CD4-positive, alpha-beta memory T cell (primary cell): ENCODE data around the gene GNG4. TPM values are rescaled to one million over a fixed set of nuclear protein-coding genes. Genes with fewer than 3 reads are reported as not detected.
"Not testable (repeated sequence)": the region's sequence is repeated elsewhere in the genome, so short reads cannot be mapped to it uniquely, and the experiment has no call there.

ENCODE experiments used
- CTCF ChIA-PET: fragments of 350-600 bp; sonication (Branson Sonifier 250); formaldehyde crosslinking; loops from one replicate; lab custom pipeline; 2021; ENCODE audit warnings: inconsistent platforms; ENCODE audit not compliant: partially characterized antibody; lab: Charles Lee
- POLR2A ChIA-PET: fragments of 350-600 bp; sonication (Branson Sonifier 250); formaldehyde crosslinking; loops from one replicate; lab custom pipeline; 2021; ENCODE audit not compliant: partially characterized antibody; lab: Charles Lee
- DNase-seq, 5 donors: peaks; one replicate each; pipeline versions ENCODE4 v3.0.0 to v3.0.0-alpha.2; 2020 to 2022; ENCODE audit warnings: mixed read lengths in 1 of 5
- H3K27ac ChIP-seq: one replicate; pipeline ENCODE4 v1.7.0; 2013; ENCODE audit warnings: low read depth, low read length
- H3K27me3 ChIP-seq: 2 replicates; pipeline ENCODE4 v1.7.0; 2013; ENCODE audit warnings: mild to moderate bottlenecking, low read length, moderate library complexity; ENCODE audit not compliant: insufficient read depth
- H3K36me3 ChIP-seq: 2 replicates; pipeline ENCODE4 v1.7.0; 2013; ENCODE audit warnings: mild to moderate bottlenecking, low read length, moderate library complexity; ENCODE audit not compliant: insufficient read depth
- H3K4me1 ChIP-seq: 2 replicates; pipeline ENCODE4 v1.7.0; 2013; ENCODE audit warnings: mild to moderate bottlenecking, low read length, moderate library complexity; ENCODE audit not compliant: insufficient read depth
- H3K4me3 ChIP-seq, 2 donors: one replicate each; pipeline ENCODE4 v1.7.0; 2013; ENCODE audit warnings: low read length in 2 of 2, mild to moderate bottlenecking in 1 of 2
- H3K9me3 ChIP-seq, 2 donors: one replicate each; pipeline ENCODE4 v1.7.0; 2013; ENCODE audit warnings: low read length in 2 of 2, control low read depth in 1 of 2; ENCODE audit not compliant: control insufficient read depth in 1 of 2
- H3K27ac Mint-ChIP-seq, 7 donors: one replicate each; pipeline ENCODE4 v1.8.0; 2020 to 2021; ENCODE audit warnings: mixed read lengths in 7 of 7, mild to moderate bottlenecking in 6 of 7, inconsistent platforms in 3 of 7, moderate library complexity in 3 of 7
- H3K27me3 Mint-ChIP-seq, 2 donors: one replicate each; pipeline ENCODE4 v1.8.0; 2020 to 2021; ENCODE audit warnings: mixed read lengths in 2 of 2
- H3K36me3 Mint-ChIP-seq, 2 donors: one replicate each; pipeline ENCODE4 v1.8.0; 2020 to 2021; ENCODE audit warnings: mixed read lengths in 2 of 2, inconsistent platforms in 1 of 2, mild to moderate bottlenecking in 1 of 2
- H3K4me1 Mint-ChIP-seq, 4 donors: one replicate each; pipeline ENCODE4 v1.8.0; 2020 to 2021; ENCODE audit warnings: mixed read lengths in 4 of 4, mild to moderate bottlenecking in 1 of 4
- H3K4me3 Mint-ChIP-seq, 8 donors: one replicate each; pipeline ENCODE4 v1.8.0; 2020 to 2021; ENCODE audit warnings: mixed read lengths in 8 of 8, mild to moderate bottlenecking in 7 of 8, moderate library complexity in 6 of 8, inconsistent platforms in 3 of 8
- H3K9me3 Mint-ChIP-seq, 8 donors: one replicate each; pipeline ENCODE4 v1.8.0; 2020 to 2021; ENCODE audit warnings: mixed read lengths in 8 of 8, mild to moderate bottlenecking in 5 of 8, inconsistent platforms in 3 of 8, moderate library complexity in 1 of 8
- intact Hi-C: fragments of 100-400 bp; cut with micrococcal nuclease; formaldehyde crosslinking; loops from one replicate; pipeline ENCODE4 v1.15.1; 2023
- polyA plus RNA-seq, 2 donors: library from polyadenylated mRNA; unstranded; fragments of 300-500 nt; fragmentation: Illumina TruSeq; gene quantifications; one replicate each; pipeline ENCODE4 v1.2.3, GENCODE V29; 2021
- total RNA-seq, 2 experiments: library from RNA; stranded (reverse); gene quantifications; one replicate each; pipeline ENCODE4 v1.2.3, GENCODE V29; 2021

The GNG4 gene
- total and polyA plus RNA-seq, 4 experiments from 2014 or later = 0.19 TPM; not detected in 3

DNA sequence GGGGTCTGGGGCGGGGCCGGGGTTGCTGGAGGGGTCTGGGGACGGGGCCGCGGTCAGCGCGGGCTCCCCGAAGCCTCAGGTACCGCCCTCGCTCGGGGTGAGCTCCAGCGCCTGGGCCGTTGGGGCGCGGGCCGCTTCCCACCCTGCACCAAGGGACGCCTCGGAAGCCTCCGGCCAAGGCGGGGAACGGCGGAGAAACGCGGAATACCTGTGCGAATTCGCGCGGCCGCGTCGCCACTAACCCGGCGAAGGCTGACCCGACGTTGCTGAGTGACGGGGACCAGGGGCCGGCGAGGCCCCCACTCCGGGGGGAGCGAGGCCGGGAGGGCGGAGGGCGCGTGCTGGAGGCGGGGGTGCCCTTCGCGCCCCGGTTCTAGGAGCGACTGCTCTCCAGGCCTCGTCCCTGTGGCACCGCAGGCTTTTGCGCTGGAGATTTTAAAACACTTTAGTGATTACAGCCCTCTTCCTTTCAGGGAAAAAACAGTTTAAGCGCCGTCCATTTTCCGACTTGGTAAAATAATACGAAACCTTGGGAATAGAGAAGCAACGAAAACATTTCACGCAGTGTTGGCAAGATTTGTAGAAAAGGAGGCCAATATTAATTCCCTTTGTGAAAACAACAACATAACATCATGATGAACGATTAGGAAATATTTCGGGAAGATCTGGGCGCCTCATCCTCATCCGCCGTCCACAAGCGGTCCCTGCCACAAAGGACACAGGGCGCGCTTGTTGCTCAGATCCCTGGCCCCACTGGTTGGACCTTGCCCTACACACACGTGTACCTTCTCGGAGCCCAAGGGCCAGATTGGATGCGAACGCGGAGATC lies 971 bp upstream of the GNG4 start:
- H3K27ac ChIP-seq = no peak overlapping the region
- no peak for DNase-seq
- H3K4me1 ChIP-seq = peaks cover 20% of the 10 kb centered on the region
- ChIA-PET POLR2A (no interaction called here), CTCF (no interaction called here)
- H3K36me3 ChIP-seq = no peaks in the 10 kb centered on the region
- Mint-ChIP-seq H3K27me3 (peaks cover 38 to 46% of the 10 kb centered on the region in 2 donors), H3K36me3 (peaks cover 2 to 5% of the 10 kb centered on the region in 2 donors), H3K4me3 (peak overlapping the region; percentile 47 to 80 (median 68)), H3K27ac (peak overlapping the region in 4 of 7 donors; percentile 31 to 79 (median 46)), H3K9me3 (peaks cover 0 to 23% (median 13%) of the 10 kb centered on the region in 8 donors), H3K4me1 (peaks cover 6 to 22% (median 15%) of the 10 kb centered on the region in 4 donors)
- H3K4me3 ChIP-seq = no peak overlapping the region
- H3K9me3 ChIP-seq = no peaks in the 10 kb centered on the region
- peaks cover 23% of the 10 kb centered on the region for H3K27me3 ChIP-seq
- intact Hi-C loops = no loop called here

DNA sequence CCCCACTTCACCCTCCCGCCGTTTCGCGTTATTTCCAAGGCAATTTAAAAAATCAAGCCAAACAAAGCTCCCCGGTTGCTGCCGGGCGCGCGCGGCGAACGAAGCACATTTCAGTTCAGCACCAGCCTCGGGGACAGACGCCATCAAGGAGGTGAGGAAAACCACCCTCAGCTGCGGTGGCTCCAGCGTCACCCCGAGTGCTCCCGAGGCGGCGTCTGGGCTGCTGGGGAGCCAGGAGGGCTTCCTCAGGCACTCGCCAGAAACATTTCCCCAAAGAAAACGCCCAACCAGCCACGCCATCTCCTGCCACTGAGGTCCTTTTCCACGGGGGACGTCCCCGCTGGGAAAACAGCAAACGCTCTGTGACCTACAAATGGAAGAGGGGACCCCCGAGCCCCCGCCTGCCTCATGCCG lies 623 bp downstream of the GNG4 start:
- DNase-seq = peak; percentile 50 to 79 (median 67)
- peak overlapping the region; percentile 84 to 93 (median 88) for H3K4me3 Mint-ChIP-seq
- peaks cover 30 to 37% of the 10 kb centered on the region in 2 donors for H3K27me3 Mint-ChIP-seq
- ChIA-PET POLR2A (interaction anchor here (0.9 to 1.5 kb wide), 3 partner anchors 9 to 145 kb away, joined by 3 to 5 read pairs (median 3); partner anchors contain the start of gene B3GALNT2), CTCF (no interaction called here)
- peaks cover 2 to 3% of the 10 kb centered on the region in 2 donors for H3K36me3 Mint-ChIP-seq
- Histone ChIP-seq H3K27ac (no peak overlapping the region), H3K9me3 (no peaks in the 10 kb centered on the region), H3K4me3 (peak overlapping the region in 1 of 2 donors; percentile 32), H3K4me1 (peaks cover 20% of the 10 kb centered on the region), H3K36me3 (no peaks in the 10 kb centered on the region), H3K27me3 (peaks cover 23% of the 10 kb centered on the region)
- H3K4me1 Mint-ChIP-seq = peaks cover 6 to 28% (median 17%) of the 10 kb centered on the region in 4 donors
- peaks cover 0 to 13% (median 6%) of the 10 kb centered on the region in 8 donors for H3K9me3 Mint-ChIP-seq
- intact Hi-C loops = loop anchor here (5.0 kb wide), 1 partner anchor 218 kb away; the partner anchor contains the start of gene LYST
- H3K27ac Mint-ChIP-seq = peak overlapping the region in 6 of 7 donors; percentile 20 to 94 (median 88)

DNA sequence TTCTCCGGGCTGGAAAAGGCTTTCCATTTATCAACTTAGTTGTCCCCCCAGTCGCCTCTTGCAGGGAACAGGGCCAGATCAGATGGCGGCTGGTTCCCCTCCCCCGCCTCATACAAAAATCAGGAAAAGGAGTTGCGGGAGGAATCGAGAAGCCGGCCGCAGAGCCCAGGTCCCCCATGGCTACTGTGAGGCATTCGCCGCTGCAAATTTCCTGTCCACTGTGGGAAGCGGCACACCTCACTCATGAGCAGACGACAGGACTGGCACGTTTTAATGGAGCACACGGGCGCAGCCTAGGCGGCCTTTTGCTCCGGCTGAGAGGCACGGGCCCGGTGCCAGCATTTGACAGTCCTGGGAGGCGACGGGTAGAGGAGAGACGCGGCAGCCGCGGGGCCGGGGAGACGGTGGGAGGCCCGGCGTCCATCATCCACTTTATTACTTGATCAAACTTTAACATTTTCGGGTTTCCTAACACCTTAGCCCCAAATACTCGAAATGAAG lies 1.1 kb downstream of the GNG4 start:
- Histone ChIP-seq H3K9me3 (no peaks in the 10 kb centered on the region), H3K27ac (no peak overlapping the region), H3K27me3 (peaks cover 23% of the 10 kb centered on the region), H3K36me3 (no peaks in the 10 kb centered on the region), H3K4me1 (peaks cover 21% of the 10 kb centered on the region), H3K4me3 (no peak overlapping the region)
- POLR2A ChIA-PET = interaction anchor here (0.9 to 1.5 kb wide), 3 partner anchors 10 to 144 kb away, joined by 3 to 5 read pairs (median 3); partner anchors contain the start of gene B3GALNT2
- no peak for DNase-seq
- Mint-ChIP-seq H3K27me3 (peaks cover 28 to 35% of the 10 kb centered on the region in 2 donors), H3K4me3 (peak overlapping the region; percentile 84 to 93 (median 88)), H3K9me3 (peaks cover 0 to 10% (median 3%) of the 10 kb centered on the region in 8 donors), H3K27ac (peak overlapping the region in 5 of 7 donors; percentile 20 to 94 (median 86)), H3K4me1 (peaks cover 7 to 32% (median 20%) of the 10 kb centered on the region in 4 donors), H3K36me3 (peaks cover 0 to 2% of the 10 kb centered on the region in 2 donors)
- intact Hi-C loops = loop anchor here (5.0 kb wide), 1 partner anchor 219 kb away; the partner anchor contains the start of gene LYST
- CTCF ChIA-PET = interaction anchor here (1.0 kb wide), 1 partner anchor 11 kb away, joined by 3 read pairs; no protein-coding TSS in a partner anchor

DNA sequence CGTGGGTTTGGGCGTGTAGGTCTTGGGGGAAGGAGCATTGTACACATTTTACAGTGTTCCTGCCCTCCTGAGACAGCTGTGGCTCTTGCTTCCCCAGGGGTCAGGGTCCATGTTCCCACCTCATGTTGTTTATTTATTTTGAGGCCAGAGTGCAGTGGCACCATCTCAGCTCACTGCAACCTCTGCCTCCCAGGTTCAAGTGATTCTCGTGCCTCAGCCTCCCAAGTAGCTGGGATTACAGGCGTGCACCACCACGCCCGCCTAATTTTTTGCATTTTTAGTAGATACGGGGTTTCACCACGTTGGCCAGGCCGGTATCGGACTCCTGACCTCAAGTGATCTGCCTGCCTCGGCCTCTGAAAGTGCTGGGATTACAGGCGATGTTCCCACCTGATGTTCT lies 2.0 kb downstream of the GNG4 start:
- H3K36me3 ChIP-seq, H3K4me3 ChIP-seq, H3K9me3 ChIP-seq, H3K9me3 Mint-ChIP-seq, H3K36me3 Mint-ChIP-seq, POLR2A ChIA-PET, H3K27ac ChIP-seq, DNase-seq: not testable (repeated sequence)
- Mint-ChIP-seq H3K27me3 (peaks cover 18 to 30% of the 10 kb centered on the region in 2 donors), H3K4me3 (peak overlapping the region in 1 of 8 donors; percentile 14), H3K27ac (peak overlapping the region in 2 of 7 donors; percentile 59 to 86), H3K4me1 (peaks cover 16 to 41% (median 30%) of the 10 kb centered on the region in 4 donors)
- Histone ChIP-seq H3K27me3 (peaks cover 23% of the 10 kb centered on the region), H3K4me1 (peaks cover 30% of the 10 kb centered on the region)
- CTCF ChIA-PET = interaction anchor here (1.0 kb wide), 1 partner anchor 10 kb away, joined by 3 read pairs; no protein-coding TSS in a partner anchor
- intact Hi-C loops = loop anchor here (5.0 kb wide), 1 partner anchor 220 kb away; the partner anchor contains the start of gene LYST

GRCh38 chr1:235646463-235646862 lies 3.1 kb downstream of the GNG4 start:
- H3K4me1 Mint-ChIP-seq = peaks cover 24 to 52% (median 40%) of the 10 kb centered on the region in 4 donors
- no peak overlapping the region for H3K4me3 Mint-ChIP-seq
- Histone ChIP-seq H3K4me1 (peaks cover 41% of the 10 kb centered on the region), H3K36me3 (no peaks in the 10 kb centered on the region), H3K27ac (no peak overlapping the region), H3K27me3 (peaks cover 20% of the 10 kb centered on the region), H3K9me3 (no peaks in the 10 kb centered on the region), H3K4me3 (no peak overlapping the region)
- POLR2A ChIA-PET = no interaction called here
- intact Hi-C loops = loop anchor here (5.0 kb wide), 1 partner anchor 221 kb away; the partner anchor contains the start of gene LYST
- CTCF ChIA-PET = no interaction called here
- H3K9me3 Mint-ChIP-seq = no peaks in the 10 kb centered on the region
- peaks cover 0 to 4% of the 10 kb centered on the region in 2 donors for H3K36me3 Mint-ChIP-seq
- peak overlapping the region in 4 of 7 donors; percentile 2 to 72 (median 42) for H3K27ac Mint-ChIP-seq
- peaks cover 13 to 25% of the 10 kb centered on the region in 2 donors for H3K27me3 Mint-ChIP-seq
- no peak for DNase-seq

DNA sequence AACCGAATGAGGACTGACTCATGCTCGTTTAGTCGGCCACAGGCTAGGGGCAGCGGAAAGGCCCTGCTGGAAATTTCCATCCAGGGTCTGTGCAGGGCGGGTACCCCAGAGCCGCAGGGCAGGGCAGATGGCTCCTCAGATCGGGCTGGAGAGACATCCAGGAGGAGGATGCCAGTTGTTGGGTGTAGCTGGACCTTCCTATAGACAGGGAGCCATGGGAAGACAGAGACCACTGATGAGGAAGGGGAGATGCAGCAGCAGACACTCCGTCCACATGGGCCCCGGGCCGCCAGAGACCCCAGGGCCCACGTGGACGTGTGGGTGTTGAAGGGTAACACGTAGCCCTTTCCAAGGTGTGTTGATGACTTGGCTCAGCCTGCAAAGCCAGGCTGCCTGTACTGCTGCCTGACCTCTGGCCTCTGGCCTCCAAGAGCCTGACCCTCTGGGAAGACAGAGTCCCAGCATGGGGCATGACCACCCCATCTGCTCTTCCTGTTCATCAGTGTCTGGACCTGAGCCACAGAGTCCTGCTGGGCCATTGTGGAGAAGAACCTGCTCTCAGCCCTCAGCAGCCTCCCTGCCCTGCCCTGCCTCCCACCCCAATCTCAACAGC lies 4.8 kb downstream of the GNG4 start:
- Mint-ChIP-seq H3K4me3 (no peak overlapping the region), H3K36me3 (peaks cover 0 to 2% of the 10 kb centered on the region in 2 donors), H3K27ac (peak overlapping the region in 2 of 7 donors; percentile 40 to 67), H3K4me1 (peaks cover 21 to 51% (median 33%) of the 10 kb centered on the region in 4 donors), H3K9me3 (no peaks in the 10 kb centered on the region), H3K27me3 (peaks cover 4 to 17% of the 10 kb centered on the region in 2 donors)
- POLR2A ChIA-PET = no interaction called here
- H3K4me3 ChIP-seq = no peak overlapping the region
- no peaks in the 10 kb centered on the region for H3K9me3 ChIP-seq
- intact Hi-C loops = loop anchor here (5.0 kb wide), 2 partner anchors 142 to 223 kb away; partner anchors contain the start of genes B3GALNT2 and LYST
- H3K4me1 ChIP-seq = peaks cover 35% of the 10 kb centered on the region
- no peaks in the 10 kb centered on the region for H3K36me3 ChIP-seq
- H3K27me3 ChIP-seq = peaks cover 9% of the 10 kb centered on the region
- DNase-seq = no peak
- H3K27ac ChIP-seq = no peak overlapping the region
- CTCF ChIA-PET = no interaction called here
